DND-41 (cell line): ENCODE measurements around the gene NEU2.

Source experiments
- CTCF ChIP-seq: IDR thresholded peaks from 2 replicates; pipeline ENCODE4 v1.5.1; 2012; ENCODE audit warnings: borderline replicate concordance, low read length, moderate library complexity, mild to moderate bottlenecking; ENCODE audit not compliant: poor library complexity, severe bottlenecking; ENCODE audit errors: extremely low read depth
- EZH2 ChIP-seq: IDR thresholded peaks from 3 replicates; pipeline ENCODE4 v1.6.1; 2012; ENCODE audit warnings: borderline replicate concordance, low read depth, mild to moderate bottlenecking, moderate library complexity, low read length, inconsistent platforms; ENCODE audit not compliant: severe bottlenecking

GRCh38 chr2:232997749-232998665, 34.5 kb upstream of the NEU2 start:
- TF ChIP-seq CTCF, result no peak
- TF ChIP-seq EZH2, result no peak
